ENCODE results near the gene CACNA1G.

CACNA1G gene

GRCh38 chr17:50632637-50633036 is 72.1 kb downstream of the CACNA1G start:
- DNase-seq (ENCODE audit: low spot score) = no peak

GRCh38 chr17:50633683-50634082 is 73.2 kb downstream of the CACNA1G start:
- DNase-seq (ENCODE audit: low spot score) = no peak

- peak; percentile 77 for DNase-seq (ENCODE audit: low spot score)
Measured at GRCh38 chr17:50634224-50634914, 73.9 kb downstream of the CACNA1G start, which contains the start of gene ABCC3. TSS of gene ABCC3 (plus strand) at chr17:50634881. CDS start at chr17:50634937, 56 bp downstream.

GRCh38 chr17:50634915-50635731 is 74.6 kb downstream of the CACNA1G start:
- DNase-seq (ENCODE audit: low spot score) = no peak

- DNase-seq (ENCODE audit: low spot score) = no peak
Measured at GRCh38 chr17:50635732-50635981, 75.1 kb downstream of the CACNA1G start.

GRCh38 chr17:50635982-50636803 is 75.7 kb downstream of the CACNA1G start:
- no peak for DNase-seq (ENCODE audit: low spot score)

- no peak for DNase-seq (ENCODE audit: low spot score)
Measured at GRCh38 chr17:50636804-50637195, 76.3 kb downstream of the CACNA1G start.

- no peak for DNase-seq (ENCODE audit: low spot score)
Measured at GRCh38 chr17:50637829-50638605, 77.5 kb downstream of the CACNA1G start.

- DNase-seq (ENCODE audit: low spot score) = no peak
Measured at GRCh38 chr17:50638606-50638965, 78.1 kb downstream of the CACNA1G start.

GRCh38 chr17:50638966-50639713 is 78.6 kb downstream of the CACNA1G start:
- no peak for DNase-seq (ENCODE audit: low spot score)

- no peak for DNase-seq (ENCODE audit: low spot score)
Measured at GRCh38 chr17:50640686-50641351, 80.3 kb downstream of the CACNA1G start.

GRCh38 chr17:50641357-50641756 is 80.8 kb downstream of the CACNA1G start:
- DNase-seq (ENCODE audit: low spot score) = no peak

- DNase-seq (ENCODE audit: low spot score) = no peak
Measured at GRCh38 chr17:50642071-50642721, 81.7 kb downstream of the CACNA1G start.

GRCh38 chr17:50642722-50643656 is 82.5 kb downstream of the CACNA1G start:
- DNase-seq (ENCODE audit: low spot score) = no peak

- DNase-seq (ENCODE audit: low spot score) = no peak
Measured at GRCh38 chr17:50645748-50646682, 85.5 kb downstream of the CACNA1G start.

GRCh38 chr17:50647187-50647586 is 86.7 kb downstream of the CACNA1G start:
- no peak for DNase-seq (ENCODE audit: low spot score)

- DNase-seq (ENCODE audit: low spot score) = no peak
Measured at GRCh38 chr17:50649042-50649908, 88.8 kb downstream of the CACNA1G start.
